ENCODE data around the gene PRKAG1.

DNA sequence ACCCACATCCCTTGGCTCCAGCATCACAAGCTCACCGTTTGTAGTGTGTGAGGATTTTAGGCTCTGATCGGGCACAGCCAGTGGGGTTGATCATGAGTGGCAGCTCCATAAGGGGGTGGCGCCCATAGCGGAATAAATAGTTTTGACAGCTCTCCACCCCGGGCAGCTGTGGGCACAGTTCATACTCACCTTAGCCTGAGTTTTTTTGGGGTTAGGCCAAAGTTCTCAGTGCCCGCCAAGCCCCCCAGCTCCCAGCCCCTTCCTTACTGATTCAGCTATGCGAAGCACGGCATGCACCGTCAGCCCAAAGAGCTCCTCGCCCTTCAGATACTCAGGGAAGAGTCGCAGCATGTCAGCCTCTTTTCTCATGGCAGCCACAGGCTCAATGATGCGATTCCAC, 6.0 kb upstream of the PRKAG1 start:
- TF ChIP-seq, protein P1, sequence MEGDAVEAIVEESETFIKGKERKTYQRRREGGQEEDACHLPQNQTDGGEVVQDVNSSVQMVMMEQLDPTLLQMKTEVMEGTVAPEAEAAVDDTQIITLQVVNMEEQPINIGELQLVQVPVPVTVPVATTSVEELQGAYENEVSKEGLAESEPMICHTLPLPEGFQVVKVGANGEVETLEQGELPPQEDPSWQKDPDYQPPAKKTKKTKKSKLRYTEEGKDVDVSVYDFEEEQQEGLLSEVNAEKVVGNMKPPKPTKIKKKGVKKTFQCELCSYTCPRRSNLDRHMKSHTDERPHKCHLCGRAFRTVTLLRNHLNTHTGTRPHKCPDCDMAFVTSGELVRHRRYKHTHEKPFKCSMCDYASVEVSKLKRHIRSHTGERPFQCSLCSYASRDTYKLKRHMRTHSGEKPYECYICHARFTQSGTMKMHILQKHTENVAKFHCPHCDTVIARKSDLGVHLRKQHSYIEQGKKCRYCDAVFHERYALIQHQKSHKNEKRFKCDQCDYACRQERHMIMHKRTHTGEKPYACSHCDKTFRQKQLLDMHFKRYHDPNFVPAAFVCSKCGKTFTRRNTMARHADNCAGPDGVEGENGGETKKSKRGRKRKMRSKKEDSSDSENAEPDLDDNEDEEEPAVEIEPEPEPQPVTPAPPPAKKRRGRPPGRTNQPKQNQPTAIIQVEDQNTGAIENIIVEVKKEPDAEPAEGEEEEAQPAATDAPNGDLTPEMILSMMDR (IDR thresholded peaks at IDR 0.05; ENCODE audit: low read length), result no peak
- TF ChIP-seq EZH2 (optimal IDR thresholded peaks at IDR 0.05; ENCODE audit: low read depth, low read length) (no peak), EZH2phosphoT487 (IDR thresholded peaks at IDR 0.05; ENCODE audit: low read length) (no peak)
